Natural killer cell treated with Interleukin-12 subunit alpha and Interleukin-12 subunit beta and Interleukin-15 and Interleukin-18, amount 100 ng/mL, for 72 hours (primary cell): ENCODE results near the gene CEP128. TPM values are rescaled to one million over a fixed set of nuclear protein-coding genes. Genes with fewer than 3 reads are reported as not detected.

Source experiments
- ATAC-seq, 2 donors: fragments of 150-1000 bp; cut with Tn5 transposase in 1 of 2; sonication (Bioruptor Pico), chemical (Tn5 transposase) in 1 of 2; 2 replicates each; pipeline ENCODE4 v1.10.0; 2021
- DNase-seq: peaks from one replicate; pipeline ENCODE4 v3.0.0; 2022; ENCODE audit warnings: low spot score
- H3K27ac Mint-ChIP-seq, 2 donors: 1 replicate in 1 of 2; 2 replicates in 1 of 2; pipeline ENCODE4 v1.8.0; 2022; ENCODE audit warnings: mixed read lengths in 2 of 2, mild to moderate bottlenecking in 1 of 2, moderate library complexity in 1 of 2
- H3K27me3 Mint-ChIP-seq, 2 donors: 1 replicate in 1 of 2; 2 replicates in 1 of 2; pipeline ENCODE4 v1.8.0; 2022; ENCODE audit warnings: mixed read lengths in 2 of 2
- H3K36me3 Mint-ChIP-seq: one replicate; pipeline ENCODE4 v1.8.0; 2022; ENCODE audit warnings: mixed read lengths
- H3K4me1 Mint-ChIP-seq, 2 donors: 1 replicate in 1 of 2; 2 replicates in 1 of 2; pipeline ENCODE4 v1.8.0; 2022; ENCODE audit warnings: low read depth in 2 of 2, mixed read lengths in 2 of 2, mild to moderate bottlenecking in 1 of 2
- H3K4me3 Mint-ChIP-seq: one replicate; pipeline ENCODE4 v1.8.0; 2022; ENCODE audit warnings: mixed read lengths
- H3K9me3 Mint-ChIP-seq: 2 replicates; pipeline ENCODE4 v1.8.0; 2022; ENCODE audit warnings: mixed read lengths
- total RNA-seq, 2 donors: library from RNA; stranded (reverse); gene quantifications; one replicate each; pipeline ENCODE4 v1.2.3, GENCODE V29; 2022

The CEP128 gene
- total RNA-seq, 2 donors from 2014 or later, result 18.1 to 42.2 TPM

- Mint-ChIP-seq H3K36me3 (peaks cover 14% of the 10 kb centered on the region), H3K4me3 (no peak overlapping the region), H3K27me3 (no peaks in the 10 kb centered on the region), H3K4me1 (peaks cover 0 to 5% of the 10 kb centered on the region in 2 donors), H3K9me3 (peaks cover 13% of the 10 kb centered on the region), H3K27ac (no peak overlapping the region)
- DNase-seq, result no peak
- no peak for ATAC-seq
These were observed 452.0 kb downstream of the CEP128 start for GRCh38 chr14:80489513-80489912.

- no peak overlapping the region for H3K4me3 Mint-ChIP-seq
- H3K27ac Mint-ChIP-seq, result no peak overlapping the region
- no peaks in the 10 kb centered on the region for H3K4me1 Mint-ChIP-seq
- H3K36me3 Mint-ChIP-seq, result peaks cover 14% of the 10 kb centered on the region
- H3K27me3 Mint-ChIP-seq, result no peaks in the 10 kb centered on the region
- ATAC-seq (no peak), DNase-seq (no peak)
- H3K9me3 Mint-ChIP-seq, result peaks cover 13% of the 10 kb centered on the region
These were observed 455.8 kb downstream of the CEP128 start for GRCh38 chr14:80485764-80486163.

- Mint-ChIP-seq H3K27me3 (no peaks in the 10 kb centered on the region), H3K9me3 (peaks cover 16% of the 10 kb centered on the region), H3K4me3 (no peak overlapping the region), H3K4me1 (no peaks in the 10 kb centered on the region), H3K36me3 (peaks cover 14% of the 10 kb centered on the region), H3K27ac (no peak overlapping the region)
- DNase-seq (no peak), ATAC-seq (no peak)
These were observed 458.2 kb downstream of the CEP128 start for GRCh38 chr14:80483331-80483730.

- H3K27me3 Mint-ChIP-seq, result no peaks in the 10 kb centered on the region
- peaks cover 11% of the 10 kb centered on the region for H3K9me3 Mint-ChIP-seq
- DNase-seq, result no peak
- H3K27ac Mint-ChIP-seq, result no peak overlapping the region
- H3K36me3 Mint-ChIP-seq, result no peaks in the 10 kb centered on the region
- H3K4me1 Mint-ChIP-seq, result no peaks in the 10 kb centered on the region
- no peak for ATAC-seq
- H3K4me3 Mint-ChIP-seq, result no peak overlapping the region
These were observed 464.0 kb downstream of the CEP128 start for GRCh38 chr14:80477388-80478160.

- Mint-ChIP-seq H3K4me3 (no peak overlapping the region), H3K36me3 (peaks cover 4% of the 10 kb centered on the region), H3K27ac (no peak overlapping the region), H3K4me1 (no peaks in the 10 kb centered on the region), H3K27me3 (no peaks in the 10 kb centered on the region), H3K9me3 (peaks cover 15% of the 10 kb centered on the region)
- ATAC-seq (no peak), DNase-seq (no peak)
These were observed 466.5 kb downstream of the CEP128 start for GRCh38 chr14:80475074-80475473.

- Mint-ChIP-seq H3K9me3 (peaks cover 13% of the 10 kb centered on the region), H3K27me3 (no peaks in the 10 kb centered on the region), H3K4me3 (no peak overlapping the region), H3K4me1 (no peaks in the 10 kb centered on the region), H3K36me3 (peaks cover 4% of the 10 kb centered on the region), H3K27ac (no peak overlapping the region)
- ATAC-seq (no peak), DNase-seq (no peak)
These were observed 473.0 kb downstream of the CEP128 start for GRCh38 chr14:80468331-80469122.

GRCh38 chr14:80465546-80466220 lies 475.9 kb downstream of the CEP128 start:
- DNase-seq (no peak), ATAC-seq (no peak)
- Mint-ChIP-seq H3K36me3 (no peaks in the 10 kb centered on the region), H3K4me3 (no peak overlapping the region), H3K27ac (no peak overlapping the region), H3K27me3 (no peaks in the 10 kb centered on the region), H3K4me1 (no peaks in the 10 kb centered on the region), H3K9me3 (peaks cover 8% of the 10 kb centered on the region)

GRCh38 chr14:80464531-80465149 lies 476.9 kb downstream of the CEP128 start:
- Mint-ChIP-seq H3K36me3 (no peaks in the 10 kb centered on the region), H3K4me1 (no peaks in the 10 kb centered on the region), H3K4me3 (no peak overlapping the region), H3K27ac (no peak overlapping the region), H3K9me3 (peaks cover 8% of the 10 kb centered on the region), H3K27me3 (no peaks in the 10 kb centered on the region)
- ATAC-seq, result no peak
- DNase-seq, result no peak

- Mint-ChIP-seq H3K27ac (no peak overlapping the region), H3K4me3 (no peak overlapping the region), H3K9me3 (peaks cover 18% of the 10 kb centered on the region), H3K36me3 (peaks cover 6% of the 10 kb centered on the region), H3K4me1 (no peaks in the 10 kb centered on the region), H3K27me3 (no peaks in the 10 kb centered on the region)
- DNase-seq (no peak), ATAC-seq (no peak)
These were observed 485.3 kb downstream of the CEP128 start for GRCh38 chr14:80456209-80456608.

- H3K27me3 Mint-ChIP-seq, result no peaks in the 10 kb centered on the region
- no peak overlapping the region for H3K27ac Mint-ChIP-seq
- H3K4me1 Mint-ChIP-seq, result no peaks in the 10 kb centered on the region
- H3K9me3 Mint-ChIP-seq, result peaks cover 21% of the 10 kb centered on the region
- no peak for ATAC-seq
- no peak overlapping the region for H3K4me3 Mint-ChIP-seq
- no peak for DNase-seq
- peaks cover 11% of the 10 kb centered on the region for H3K36me3 Mint-ChIP-seq
These were observed 486.5 kb downstream of the CEP128 start for GRCh38 chr14:80455031-80455430.

GRCh38 chr14:80448267-80448666 lies 493.3 kb downstream of the CEP128 start:
- DNase-seq (no peak), ATAC-seq (no peak)
- Mint-ChIP-seq H3K9me3 (peaks cover 25% of the 10 kb centered on the region), H3K4me3 (no peak overlapping the region), H3K27ac (no peak overlapping the region), H3K36me3 (peaks cover 14% of the 10 kb centered on the region), H3K27me3 (no peaks in the 10 kb centered on the region), H3K4me1 (no peaks in the 10 kb centered on the region)

GRCh38 chr14:80447392-80447791 lies 494.1 kb downstream of the CEP128 start:
- no peak for DNase-seq
- no peak for ATAC-seq
- H3K9me3 Mint-ChIP-seq, result peaks cover 27% of the 10 kb centered on the region
- H3K4me1 Mint-ChIP-seq, result no peaks in the 10 kb centered on the region
- peaks cover 14% of the 10 kb centered on the region for H3K36me3 Mint-ChIP-seq
- H3K4me3 Mint-ChIP-seq, result no peak overlapping the region
- no peak overlapping the region for H3K27ac Mint-ChIP-seq
- no peaks in the 10 kb centered on the region for H3K27me3 Mint-ChIP-seq
